GM23338 (cell line): Measurements from ENCODE around the gene RHBDD1. TPM values are rescaled to one million over a fixed set of nuclear protein-coding genes. Genes with fewer than 3 reads are reported as not detected.

Experiments used
- ATAC-seq: fragments of 200-7000 bp; cut with Tn5 transposase; 3 replicates; pipeline ENCODE4 v1.9.1; 2020
- DNase-seq: peaks from one replicate; pipeline ENCODE4 v3.0.0-alpha.2; 2015; ENCODE audit warnings: low spot score
- H2AFZ ChIP-seq: fragments of 200-600 bp; sonication (generic); 2 replicates; pipeline ENCODE4 v1.8.0; 2016; ENCODE audit warnings: antibody characterized with exemption, mild to moderate bottlenecking, moderate library complexity
- H3F3A ChIP-seq: fragments of 200-600 bp; sonication (generic); replicated peaks from 2 replicates; pipeline ENCODE4 v1.8.0; 2017; ENCODE audit warnings: antibody characterized with exemption, mixed run types, low read depth
- H3K27ac ChIP-seq: fragments of 200-600 bp; sonication (generic); 2 replicates; pipeline ENCODE4 v1.6.1; 2016; ENCODE audit warnings: low read depth
- H3K27me3 ChIP-seq: fragments of 200-600 bp; sonication (generic); 2 replicates; pipeline ENCODE4 v1.8.0; 2016; ENCODE audit warnings: mild to moderate bottlenecking, mixed run types, moderate library complexity; ENCODE audit not compliant: insufficient read depth
- H3K36me3 ChIP-seq: fragments of 200-600 bp; sonication (generic); 2 replicates; pipeline ENCODE4 v1.8.0; 2016; ENCODE audit warnings: mild to moderate bottlenecking; ENCODE audit not compliant: insufficient read depth
- H3K4me1 ChIP-seq: fragments of 200-600 bp; sonication (generic); 2 replicates; pipeline ENCODE4 v1.8.0; 2016; ENCODE audit warnings: mild to moderate bottlenecking, moderate library complexity; ENCODE audit not compliant: insufficient read depth
- H3K4me2 ChIP-seq: fragments of 200-600 bp; sonication (generic); 2 replicates; pipeline ENCODE4 v1.7.1; 2017; ENCODE audit warnings: mixed run types
- H3K4me3 ChIP-seq: fragments of 200-600 bp; sonication (generic); 2 replicates; pipeline ENCODE4 v1.6.1; 2016; ENCODE audit warnings: mixed run types
- H3K79me2 ChIP-seq: fragments of 200-600 bp; sonication (generic); replicated peaks from 2 replicates; pipeline ENCODE4 v1.8.0; 2017; ENCODE audit warnings: mild to moderate bottlenecking; ENCODE audit not compliant: insufficient read depth
- H3K9me2 ChIP-seq: fragments of 200-600 bp; sonication (generic); 2 replicates; pipeline ENCODE4 v1.8.0; 2017; ENCODE audit not compliant: insufficient read depth
- H4K20me1 ChIP-seq: fragments of 200-600 bp; sonication (generic); replicated peaks from 2 replicates; pipeline ENCODE4 v1.8.0; 2017; ENCODE audit warnings: mild to moderate bottlenecking; ENCODE audit not compliant: insufficient read depth
- H3K27ac Mint-ChIP-seq: 2 replicates; pipeline ENCODE4 v1.8.0; 2020; ENCODE audit warnings: inconsistent platforms, mild to moderate bottlenecking, moderate library complexity, mixed read lengths
- H3K27me3 Mint-ChIP-seq: 3 replicates; pipeline ENCODE4 v1.8.0; 2022; ENCODE audit warnings: low read depth, mild to moderate bottlenecking, moderate library complexity, mixed read lengths, inconsistent platforms; ENCODE audit not compliant: insufficient read depth, poor library complexity
- H3K36me3 Mint-ChIP-seq: 3 replicates; pipeline ENCODE4 v1.8.0; 2021; ENCODE audit warnings: low read depth, mild to moderate bottlenecking, inconsistent platforms, moderate library complexity, mixed read lengths
- H3K4me1 Mint-ChIP-seq: 3 replicates; pipeline ENCODE4 v1.8.0; 2020; ENCODE audit warnings: mild to moderate bottlenecking, inconsistent platforms, mixed read lengths
- H3K4me3 Mint-ChIP-seq: 3 replicates; pipeline ENCODE4 v1.8.0; 2021; ENCODE audit warnings: moderate library complexity, mild to moderate bottlenecking, inconsistent platforms, mixed read lengths
- H3K9me3 Mint-ChIP-seq: 3 replicates; pipeline ENCODE4 v1.8.0; 2020; ENCODE audit warnings: moderate library complexity, mild to moderate bottlenecking, inconsistent platforms, mixed read lengths
- CREB1 ChIP-seq: fragments of 250-450 bp; sonication (Bioruptor Pico); IDR thresholded peaks from 2 replicates; pipeline ENCODE4 v1.5.0; 2020; ENCODE audit warnings: low read depth, mild to moderate bottlenecking, moderate library complexity
- CTCF ChIP-seq, 2 experiments: fragments of 200-600 bp in 1 of 2; sonication (generic) in 1 of 2; conservative IDR thresholded peaks; 2 replicates each; pipeline versions ENCODE4 v1.5.1 to v1.6.1; 2016 to 2017; ENCODE audit warnings: antibody characterized with exemption in 2 of 2, low read depth in 2 of 2, mild to moderate bottlenecking in 2 of 2, moderate library complexity in 1 of 2
- JUNB ChIP-seq: IDR thresholded peaks from one replicate; pipeline ENCODE4 v1.6.1; 2016; ENCODE audit warnings: antibody characterized with exemption; ENCODE audit not compliant: unreplicated experiment
- NANOG ChIP-seq: IDR thresholded peaks from 2 replicates; pipeline ENCODE4 v1.6.1; 2016; ENCODE audit warnings: antibody characterized with exemption, borderline replicate concordance
- POLR2AphosphoS5 ChIP-seq: IDR thresholded peaks from 2 replicates; pipeline ENCODE4 v1.6.1; 2016; ENCODE audit warnings: antibody characterized with exemption, low read depth
- STAT1 ChIP-seq: IDR thresholded peaks from one replicate; pipeline ENCODE4 v1.6.1; 2016; ENCODE audit warnings: antibody characterized with exemption; ENCODE audit not compliant: unreplicated experiment
- ZNF114 ChIP-seq: fragments of 250-450 bp; sonication (Bioruptor Pico); IDR thresholded peaks from 2 replicates; pipeline ENCODE4 v1.5.0; 2020; ENCODE audit warnings: mild to moderate bottlenecking, moderate library complexity
- ZNF331 ChIP-seq: fragments of 250-450 bp; sonication (Bioruptor Pico); IDR thresholded peaks from 2 replicates; pipeline ENCODE4 v1.5.0; 2020; ENCODE audit warnings: low read depth, mild to moderate bottlenecking, moderate library complexity
- ZNF462 ChIP-seq: fragments of 250-450 bp; sonication (Bioruptor Pico); IDR thresholded peaks from 2 replicates; pipeline ENCODE4 v1.5.0; 2020; ENCODE audit warnings: mild to moderate bottlenecking, moderate library complexity
- polyA plus RNA-seq: library from polyadenylated mRNA; unstranded; fragments of >200 nt; fragmentation: Nextera tagmentation; extraction: Ambion mirVana; gene quantifications from 2 replicates; pipeline ENCODE4 v1.2.1, GENCODE V29; 2016
- total RNA-seq: library from RNA; depleted of rRNA; stranded (reverse); fragments of >200 nt; shearing (Covaris generic); gene quantifications from 2 replicates; pipeline ENCODE4 v1.2.3, GENCODE V29; 2014
- TF ChIP-seq, protein P1 (sequence below): IDR thresholded peaks from one replicate; pipeline ENCODE4 v1.6.1; 2018; ENCODE audit warnings: antibody characterized with exemption; ENCODE audit not compliant: unreplicated experiment
- TF ChIP-seq, protein P2 (sequence below): IDR thresholded peaks from 2 replicates; pipeline ENCODE4 v1.6.1; 2016; ENCODE audit warnings: antibody characterized with exemption

The RHBDD1 gene
- total and polyA plus RNA-seq, 2 experiments from 2014 or later, result 7.3 to 13.0 TPM

GRCh38 chr2:226956659-226957058 is 120.8 kb downstream of the RHBDD1 start (continued):
- TF ChIP-seq, protein P1, sequence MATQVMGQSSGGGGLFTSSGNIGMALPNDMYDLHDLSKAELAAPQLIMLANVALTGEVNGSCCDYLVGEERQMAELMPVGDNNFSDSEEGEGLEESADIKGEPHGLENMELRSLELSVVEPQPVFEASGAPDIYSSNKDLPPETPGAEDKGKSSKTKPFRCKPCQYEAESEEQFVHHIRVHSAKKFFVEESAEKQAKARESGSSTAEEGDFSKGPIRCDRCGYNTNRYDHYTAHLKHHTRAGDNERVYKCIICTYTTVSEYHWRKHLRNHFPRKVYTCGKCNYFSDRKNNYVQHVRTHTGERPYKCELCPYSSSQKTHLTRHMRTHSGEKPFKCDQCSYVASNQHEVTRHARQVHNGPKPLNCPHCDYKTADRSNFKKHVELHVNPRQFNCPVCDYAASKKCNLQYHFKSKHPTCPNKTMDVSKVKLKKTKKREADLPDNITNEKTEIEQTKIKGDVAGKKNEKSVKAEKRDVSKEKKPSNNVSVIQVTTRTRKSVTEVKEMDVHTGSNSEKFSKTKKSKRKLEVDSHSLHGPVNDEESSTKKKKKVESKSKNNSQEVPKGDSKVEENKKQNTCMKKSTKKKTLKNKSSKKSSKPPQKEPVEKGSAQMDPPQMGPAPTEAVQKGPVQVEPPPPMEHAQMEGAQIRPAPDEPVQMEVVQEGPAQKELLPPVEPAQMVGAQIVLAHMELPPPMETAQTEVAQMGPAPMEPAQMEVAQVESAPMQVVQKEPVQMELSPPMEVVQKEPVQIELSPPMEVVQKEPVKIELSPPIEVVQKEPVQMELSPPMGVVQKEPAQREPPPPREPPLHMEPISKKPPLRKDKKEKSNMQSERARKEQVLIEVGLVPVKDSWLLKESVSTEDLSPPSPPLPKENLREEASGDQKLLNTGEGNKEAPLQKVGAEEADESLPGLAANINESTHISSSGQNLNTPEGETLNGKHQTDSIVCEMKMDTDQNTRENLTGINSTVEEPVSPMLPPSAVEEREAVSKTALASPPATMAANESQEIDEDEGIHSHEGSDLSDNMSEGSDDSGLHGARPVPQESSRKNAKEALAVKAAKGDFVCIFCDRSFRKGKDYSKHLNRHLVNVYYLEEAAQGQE, result no peak
- no peak for TF ChIP-seq CREB1 (CRISPR knock-in tag)
- TF ChIP-seq ZNF114 (CRISPR knock-in tag), result no peak
- no peak for TF ChIP-seq CTCF (conservative IDR thresholded peaks at IDR 0.05; ENCODE audit: low read depth in 2 of 2)
- TF ChIP-seq, protein P2, sequence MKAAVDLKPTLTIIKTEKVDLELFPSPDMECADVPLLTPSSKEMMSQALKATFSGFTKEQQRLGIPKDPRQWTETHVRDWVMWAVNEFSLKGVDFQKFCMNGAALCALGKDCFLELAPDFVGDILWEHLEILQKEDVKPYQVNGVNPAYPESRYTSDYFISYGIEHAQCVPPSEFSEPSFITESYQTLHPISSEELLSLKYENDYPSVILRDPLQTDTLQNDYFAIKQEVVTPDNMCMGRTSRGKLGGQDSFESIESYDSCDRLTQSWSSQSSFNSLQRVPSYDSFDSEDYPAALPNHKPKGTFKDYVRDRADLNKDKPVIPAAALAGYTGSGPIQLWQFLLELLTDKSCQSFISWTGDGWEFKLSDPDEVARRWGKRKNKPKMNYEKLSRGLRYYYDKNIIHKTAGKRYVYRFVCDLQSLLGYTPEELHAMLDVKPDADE, result no peak
- TF ChIP-seq POLR2AphosphoS5, result no peak
- TF ChIP-seq JUNB, result no peak
- TF ChIP-seq NANOG, result no peak
- TF ChIP-seq ZNF331 (CRISPR knock-in tag), result no peak

DNA sequence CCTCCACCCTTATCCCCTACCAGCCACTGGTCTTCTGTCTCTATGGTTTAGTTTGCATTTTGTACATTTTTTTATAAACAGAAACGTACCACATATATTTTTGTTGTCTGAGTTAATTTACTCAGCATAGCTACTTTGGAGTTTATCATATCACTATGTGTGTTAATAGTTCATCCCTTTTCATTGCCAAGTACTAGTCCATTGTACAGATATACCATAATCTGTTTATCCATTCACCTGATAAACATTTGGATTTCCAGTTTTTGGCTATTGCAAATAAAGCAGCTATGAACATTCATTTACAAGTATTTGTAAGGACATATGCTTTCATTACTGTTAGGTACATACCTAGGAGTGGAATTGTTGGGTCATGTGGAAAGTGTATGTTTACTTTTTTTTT is 123.6 kb downstream of the RHBDD1 start:
- H3K27me3 ChIP-seq, result no peaks in the 10 kb centered on the region
- no peaks in the 10 kb centered on the region for H4K20me1 ChIP-seq
- no peak overlapping the region for H2AFZ ChIP-seq
- no peaks in the 10 kb centered on the region for H3K36me3 ChIP-seq
- DNase-seq (no peak), ATAC-seq (no peak)
- no peak overlapping the region for H3K27ac ChIP-seq
- Mint-ChIP-seq H3K4me1 (no peaks in the 10 kb centered on the region), H3K36me3 (peaks cover 19% of the 10 kb centered on the region), H3K27me3 (no peaks in the 10 kb centered on the region), H3K9me3 (peaks cover 17% of the 10 kb centered on the region), H3K4me3 (no peak overlapping the region), H3K27ac (no peak overlapping the region)
- 0 out of 2 replicates have a peak, but pooled peaks cover 4% of the 10 kb centered on the region for H3K4me1 ChIP-seq
- no peaks in the 10 kb centered on the region for H3F3A ChIP-seq
- no peaks in the 10 kb centered on the region for H3K79me2 ChIP-seq
- H3K4me3 ChIP-seq, result no peak overlapping the region
- no peak overlapping the region for H3K4me2 ChIP-seq
- H3K9me2 ChIP-seq, result peaks cover 6% of the 10 kb centered on the region; the same call in 1 of the 2 replicates
- no peak for TF ChIP-seq CTCF (conservative IDR thresholded peaks at IDR 0.05; ENCODE audit: low read depth in 2 of 2)
- no peak for TF ChIP-seq ZNF462
- TF ChIP-seq ZNF331 (CRISPR knock-in tag), result no peak
- TF ChIP-seq STAT1, result no peak
